PC-9 (cell line): Measurements from ENCODE around the gene KPNA1.

ENCODE experiments used
- CTCF ChIP-seq: fragments of 200-600 bp; sonication (generic); conservative IDR thresholded peaks from 2 replicates; pipeline ENCODE4 v1.6.1; 2017; ENCODE audit warnings: mixed run types, antibody characterized with exemption, mild to moderate bottlenecking, moderate library complexity
- EZH2 ChIP-seq: fragments of 200-600 bp; sonication (generic); IDR thresholded peaks from 2 replicates; pipeline ENCODE4 v1.8.0; 2017; ENCODE audit warnings: antibody characterized with exemption, low read depth

DNA sequence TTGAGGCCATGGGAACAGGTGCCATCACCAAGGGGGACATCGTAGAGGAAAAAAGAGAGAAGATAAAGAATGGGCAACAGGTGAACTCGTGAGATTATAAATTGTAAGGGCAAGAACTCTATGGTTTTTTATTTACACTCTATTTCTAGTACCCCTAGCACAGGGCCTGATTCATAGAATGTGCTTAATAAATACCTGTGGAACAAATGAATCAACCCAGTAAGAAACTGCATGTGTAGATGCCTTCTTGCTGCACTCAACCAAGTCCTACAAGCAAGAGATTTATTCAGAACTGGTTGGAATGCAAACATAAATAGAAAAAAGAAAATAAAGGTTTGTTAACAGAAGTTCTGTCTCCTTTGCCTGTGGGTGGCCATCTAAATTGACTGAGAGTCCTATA lies 18.7 kb upstream of the KPNA1 start:
- TF ChIP-seq CTCF (no peak), EZH2 (no peak)
